Measurements from ENCODE around the gene L3MBTL3. TPM values are rescaled to one million over a fixed set of nuclear protein-coding genes. Genes with fewer than 3 reads are reported as not detected.

The L3MBTL3 gene
- total RNA-seq, 1 experiment from 2014 or later: 4.7 TPM

GRCh38 chr6:130050230-130050629 lies 31.8 kb downstream of the L3MBTL3 start:
- Histone ChIP-seq H3K23me2 (ENCODE audit: insufficient read length, low read depth, low read length, poor library complexity, severe bottlenecking) (no peaks in the 10 kb centered on the region), H2BK120ac (ENCODE audit: low read depth, low read length, poor library complexity, severe bottlenecking) (no peak overlapping the region), H2BK12ac (ENCODE audit: insufficient read length, low read depth, low read length) (no peak overlapping the region), H2AFZ (ENCODE audit: low read length) (no peak overlapping the region), H3K4me2 (ENCODE audit: insufficient read depth, insufficient read length, low read length) (no peak overlapping the region), H3K27ac (ENCODE audit: insufficient read length, low read depth, low read length) (no peak overlapping the region), H3K79me1 (ENCODE audit: insufficient read depth, low read depth, low read length, poor library complexity, severe bottlenecking) (no peaks in the 10 kb centered on the region), H3K18ac (ENCODE audit: insufficient read length, low read depth, low read length) (no peak overlapping the region), H2BK15ac (ENCODE audit: low read depth, low read length) (no peak overlapping the region), H3K56ac (ENCODE audit: insufficient read length, low read depth, low read length) (no peak overlapping the region), H3K27me3 (ENCODE audit: insufficient read depth, low read length) (no peaks in the 10 kb centered on the region), H2AK5ac (ENCODE audit: insufficient read length, low read length) (no peak overlapping the region), H4K5ac (ENCODE audit: insufficient read length, low read depth, low read length) (no peak overlapping the region), H3K9ac (ENCODE audit: extremely low read depth, insufficient read length, low read length) (no peak overlapping the region), H4K8ac (replicated peaks; ENCODE audit: insufficient read length, low read depth, low read length) (no peak overlapping the region), H3K4me1 (ENCODE audit: insufficient read depth, low read length) (no peaks in the 10 kb centered on the region), H2BK20ac (ENCODE audit: low read depth, low read length, poor library complexity, severe bottlenecking) (no peak overlapping the region), H3K79me2 (ENCODE audit: insufficient read depth, low read length) (no peaks in the 10 kb centered on the region), H2BK5ac (ENCODE audit: insufficient read length, low read length) (no peak overlapping the region), H3K9me3 (ENCODE audit: control insufficient read depth, low read depth, low read length) (no peaks in the 10 kb centered on the region), H3K14ac (ENCODE audit: insufficient read depth, low read length) (no peak overlapping the region), H3T11ph (ENCODE audit: low read length) (no peak overlapping the region), H4K91ac (ENCODE audit: insufficient read length, low read depth, low read length) (no peak overlapping the region), H3K23ac (ENCODE audit: insufficient read length, low read depth, low read length) (no peak overlapping the region), H4K20me1 (ENCODE audit: control insufficient read depth, insufficient read depth, insufficient read length) (no peaks in the 10 kb centered on the region), H3K4ac (ENCODE audit: low read depth, low read length) (no peak overlapping the region)
- Mint-ChIP-seq H3K4me3 (no peak overlapping the region), H3K4me1 (peaks cover 3 to 8% of the 10 kb centered on the region in 2 experiments; a peak in 2 of 4 replicates), H3K27me3 (ENCODE audit: low read depth) (no peaks in the 10 kb centered on the region), H3K36me3 (ENCODE audit: insufficient read depth in 1 of 3, low read depth in 3 of 3) (peaks cover 13 to 28% (median 26%) of the 10 kb centered on the region in 3 experiments; a peak in 6 of 7 replicates), H3K27ac (no peak overlapping the region), H3K9me3 (no peaks in the 10 kb centered on the region)
- DNase-seq: no peak
- no CpG with 5 or more reads among the region's 2 CpGs for WGBS (ENCODE audit: extremely low coverage, insufficient read length, low lambda C conversion rate)
- no peak for TF ChIP-seq CTCF (conservative IDR thresholded peaks at IDR 0.05)
